Heart left ventricle (tissue), 13 donors: Measurements from ENCODE around the gene FAM3B.

ENCODE experiments used
- CTCF ChIP-seq, 12 donors: fragments of 200-600 bp; sonication (generic) in 4 of 12; IDR thresholded peaks; one replicate each; pipeline versions ENCODE4 v1.5.0 to v1.8.0; 2018 to 2022; ENCODE audit warnings: antibody characterized with exemption in 12 of 12, mild to moderate bottlenecking in 5 of 12
- POLR2A ChIP-seq, 2 donors: fragments of 450-650 bp; IDR thresholded peaks; one replicate each; pipeline ENCODE4 v1.6.1; 2017; ENCODE audit warnings: antibody characterized with exemption in 2 of 2, mild to moderate bottlenecking in 2 of 2, moderate library complexity in 2 of 2
- donor health status: ischemic (EF 13 %, LVEDD 7.1; RV severe dilation, severe dysfunction).
- donor health status: DM: no; HTN: yes; CAD: no.
- donor health status: DM: no; HTN: no; CAD: no.
- donor health status: ischemic (EF 25% LVEDD 6.9; RV normal size, moderate dysfunction).
- donor health status: ischemic (EF 25% LVEDD 5.7; RV mildly dilated, moderate dysfunction).
- donor health status: ischemic (EF 35%, LVEDD 5.7; RV mildly dilated, moderate dysfunction).
- donor health status: nonischemic (EF 11% LVEDD 7.7; RV severe dilation, severe dysfunction).
- donor health status: DM: yes; HTN: yes; CAD: no.
- donor health status: PGD.
- donor health status: ischemic (EF 29% LVEDD 5.4; RV normal size, mild dysfunction).
- donor health status: nonischemic (EF 23%, LVEDD 6.1; RV moderate dilation, normal function).

- TF ChIP-seq CTCF (IDR thresholded peaks at IDR 0.05), result no peak
- TF ChIP-seq POLR2A (IDR thresholded peaks at IDR 0.05), result no peak
Measured at GRCh38 chr21:41317458-41317857, 857 bp downstream of the FAM3B start.
